ENCODE data around the gene BRD4. TPM values are rescaled to one million over a fixed set of nuclear protein-coding genes. Genes with fewer than 3 reads are reported as not detected.

BRD4 gene
- total RNA-seq, 4 donors from 2014 or later = 54.8 to 111 (median 68.3) TPM

DNA sequence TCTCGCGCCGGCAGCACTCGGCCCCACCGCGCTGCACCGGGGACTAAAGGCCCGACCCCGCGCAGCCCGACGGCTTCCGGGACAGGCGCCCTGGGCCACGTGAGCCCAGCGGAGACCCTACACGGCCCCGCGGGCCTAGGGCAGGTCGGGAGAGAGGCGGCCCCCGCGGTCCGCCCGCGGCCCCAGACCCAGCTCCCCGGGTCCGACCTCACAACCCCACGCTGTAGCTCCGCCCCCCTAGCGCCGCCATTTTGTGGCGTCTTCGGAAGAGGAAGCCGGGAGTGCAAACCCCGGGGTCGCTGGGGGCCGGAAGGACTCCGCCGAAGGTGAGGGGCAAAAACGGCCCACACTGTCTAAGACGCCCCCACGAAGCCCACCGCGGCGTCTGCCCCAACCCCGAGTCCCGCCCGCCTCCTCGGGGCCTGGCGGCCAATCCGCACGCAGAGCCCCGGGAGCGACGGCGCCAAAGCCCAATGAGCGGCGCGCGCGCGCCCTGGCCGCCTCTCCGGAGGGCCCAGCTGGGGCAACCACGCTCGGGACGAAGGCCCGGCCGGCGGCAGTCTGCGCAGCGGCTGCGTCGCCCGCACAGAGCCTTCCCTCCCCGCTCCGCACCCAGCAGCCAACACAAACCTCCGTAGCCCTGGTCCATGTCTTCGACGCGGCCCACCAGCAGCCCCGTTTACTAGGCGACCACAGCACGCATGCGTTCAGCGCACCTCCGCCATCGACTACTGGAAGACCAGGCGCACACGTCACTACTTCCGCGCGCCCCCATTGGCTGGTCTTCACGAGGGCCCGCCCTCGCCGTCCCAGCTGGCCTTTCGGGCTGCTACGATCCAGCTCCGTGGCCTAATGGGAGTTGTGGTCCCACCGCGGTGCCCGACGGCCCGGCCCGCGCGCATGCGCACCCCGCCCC, 47.0 kb upstream of the BRD4 start, which contains the start of gene AKAP8:
TSS of gene AKAP8 (minus strand) at position 705 of the 916 bp plus-strand sequence. CDS start at position 649, 56 bp downstream.
- Histone ChIP-seq H3K36me3 (peaks cover 6% of the 10 kb centered on the region), H3K4me3 (peak within 1 kb of the TSS; percentile 65), H3K4me1 (peaks cover 53% of the 10 kb centered on the region), H3K9me3 (no peaks in the 10 kb centered on the region), H3K27me3 (no peaks in the 10 kb centered on the region), H3K27ac (peak within 1 kb of the TSS; percentile 92)
- peak; percentile 98 to 99 for DNase-seq (ENCODE audit: low spot score in 2 of 2)
- under 1% methylated on average over 26 of the region's 111 CpGs for WGBS
- TF ChIP-seq POLR2AphosphoS5 (IDR thresholded peaks at IDR 0.05) (peak; percentile 16 to 96 (median 91)), EP300 (IDR thresholded peaks at IDR 0.05) (no peak), POLR2A (IDR thresholded peaks at IDR 0.05) (peak; percentile 73 to 81)
- TF ChIP-seq, protein P1, sequence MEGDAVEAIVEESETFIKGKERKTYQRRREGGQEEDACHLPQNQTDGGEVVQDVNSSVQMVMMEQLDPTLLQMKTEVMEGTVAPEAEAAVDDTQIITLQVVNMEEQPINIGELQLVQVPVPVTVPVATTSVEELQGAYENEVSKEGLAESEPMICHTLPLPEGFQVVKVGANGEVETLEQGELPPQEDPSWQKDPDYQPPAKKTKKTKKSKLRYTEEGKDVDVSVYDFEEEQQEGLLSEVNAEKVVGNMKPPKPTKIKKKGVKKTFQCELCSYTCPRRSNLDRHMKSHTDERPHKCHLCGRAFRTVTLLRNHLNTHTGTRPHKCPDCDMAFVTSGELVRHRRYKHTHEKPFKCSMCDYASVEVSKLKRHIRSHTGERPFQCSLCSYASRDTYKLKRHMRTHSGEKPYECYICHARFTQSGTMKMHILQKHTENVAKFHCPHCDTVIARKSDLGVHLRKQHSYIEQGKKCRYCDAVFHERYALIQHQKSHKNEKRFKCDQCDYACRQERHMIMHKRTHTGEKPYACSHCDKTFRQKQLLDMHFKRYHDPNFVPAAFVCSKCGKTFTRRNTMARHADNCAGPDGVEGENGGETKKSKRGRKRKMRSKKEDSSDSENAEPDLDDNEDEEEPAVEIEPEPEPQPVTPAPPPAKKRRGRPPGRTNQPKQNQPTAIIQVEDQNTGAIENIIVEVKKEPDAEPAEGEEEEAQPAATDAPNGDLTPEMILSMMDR (IDR thresholded peaks at IDR 0.05) = no peak

DNA sequence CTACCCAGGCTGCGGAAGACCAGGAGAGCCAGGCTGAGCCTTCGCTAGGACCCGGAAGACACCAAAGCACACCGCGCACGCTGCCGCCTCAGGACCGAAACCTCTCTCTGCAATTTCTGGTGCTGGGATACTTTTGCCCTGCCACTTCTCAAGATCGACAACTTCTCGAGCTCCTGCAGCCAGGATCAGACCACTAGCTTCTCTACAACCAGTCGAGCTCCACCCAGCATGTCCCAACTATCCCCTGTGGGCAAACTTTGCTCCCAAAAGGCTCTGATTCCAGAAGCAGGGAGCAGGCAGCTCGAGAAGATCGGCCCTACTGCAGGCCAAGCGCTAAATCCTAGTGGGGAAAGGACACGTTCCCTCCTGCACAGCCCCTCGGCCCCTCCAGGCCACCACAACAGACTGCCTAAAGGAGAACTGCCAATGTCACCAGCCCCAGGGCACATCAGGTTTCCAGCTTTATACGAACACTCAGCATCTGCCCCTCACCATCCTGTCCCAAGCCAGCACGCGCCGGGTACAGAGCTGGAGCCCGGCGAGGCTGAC, 46.3 kb upstream of the BRD4 start:
- Histone ChIP-seq H3K4me3 (peak overlapping the region; percentile 65), H3K27me3 (no peaks in the 10 kb centered on the region), H3K9me3 (no peaks in the 10 kb centered on the region), H3K36me3 (peaks cover 12% of the 10 kb centered on the region), H3K4me1 (peaks cover 61% of the 10 kb centered on the region), H3K27ac (peak overlapping the region; percentile 92)
- WGBS = 0% methylated on average over 21 of the region's 22 CpGs
- TF ChIP-seq, protein P1 (IDR thresholded peaks at IDR 0.05) = no peak
- TF ChIP-seq POLR2AphosphoS5 (IDR thresholded peaks at IDR 0.05) (no peak), POLR2A (IDR thresholded peaks at IDR 0.05) (no peak), EP300 (IDR thresholded peaks at IDR 0.05) (no peak)
- DNase-seq (ENCODE audit: low spot score in 2 of 2) = peak in 1 of 2 donors; percentile 74

GRCh38 chr19:15374796-15375440, 42.6 kb upstream of the BRD4 start:
- peak overlapping the region; percentile 52 for H3K27ac ChIP-seq
- H3K4me1 ChIP-seq = peaks cover 48% of the 10 kb centered on the region
- no peak for DNase-seq (ENCODE audit: low spot score in 2 of 2)
- H3K27me3 ChIP-seq = no peaks in the 10 kb centered on the region
- peaks cover 48% of the 10 kb centered on the region for H3K36me3 ChIP-seq
- H3K9me3 ChIP-seq = no peaks in the 10 kb centered on the region
- 57% methylated on average over 10 of the region's 24 CpGs for WGBS
- H3K4me3 ChIP-seq = peak overlapping the region; percentile 11
- TF ChIP-seq POLR2AphosphoS5 (IDR thresholded peaks at IDR 0.05) (no peak), POLR2A (IDR thresholded peaks at IDR 0.05) (no peak), EP300 (IDR thresholded peaks at IDR 0.05) (no peak)
- TF ChIP-seq, protein P1 (IDR thresholded peaks at IDR 0.05) = no peak

DNA sequence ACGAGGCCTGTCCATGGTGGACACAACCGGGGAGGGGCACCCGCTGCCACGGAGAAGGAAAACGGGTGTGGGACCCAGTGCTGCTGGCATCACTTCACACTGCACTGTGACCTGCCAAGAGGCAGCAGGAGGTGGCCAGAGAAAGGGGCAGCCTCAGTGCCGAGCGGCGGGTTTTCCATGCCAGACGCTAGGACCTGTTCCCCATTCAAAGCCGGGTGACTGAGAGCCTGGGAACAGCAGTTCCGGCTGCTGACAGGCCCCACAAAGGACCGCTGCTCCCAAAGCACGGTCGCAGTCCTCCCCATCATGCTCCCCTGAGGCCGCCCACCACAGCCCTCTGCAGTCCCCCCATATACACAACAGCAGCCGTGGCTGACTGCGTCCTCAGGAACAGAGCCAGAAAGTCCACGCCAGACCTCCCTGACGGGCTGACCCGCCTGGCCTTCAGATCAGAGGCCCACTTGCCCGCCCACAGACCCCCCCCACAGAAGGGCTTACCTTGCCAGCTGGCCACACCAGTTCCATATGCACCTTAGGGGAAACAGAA, 41.8 kb upstream of the BRD4 start:
- no peak for DNase-seq (ENCODE audit: low spot score in 2 of 2)
- WGBS = no CpG with 5 or more reads among the region's 21 CpGs
- Histone ChIP-seq H3K4me3 (peak overlapping the region; percentile 11), H3K9me3 (no peaks in the 10 kb centered on the region), H3K4me1 (peaks cover 48% of the 10 kb centered on the region), H3K27me3 (no peaks in the 10 kb centered on the region), H3K27ac (peak overlapping the region; percentile 52), H3K36me3 (peaks cover 55% of the 10 kb centered on the region)
- no peak for TF ChIP-seq POLR2AphosphoS5 (IDR thresholded peaks at IDR 0.05)
- TF ChIP-seq EP300 (IDR thresholded peaks at IDR 0.05) = no peak
- TF ChIP-seq POLR2A (IDR thresholded peaks at IDR 0.05) = no peak
- TF ChIP-seq, protein P1 (IDR thresholded peaks at IDR 0.05) = no peak

All from suprapubic skin (tissue), 4 donors.